ENCODE measurements around the gene EGFR. TPM values are rescaled to one million over a fixed set of nuclear protein-coding genes. Genes with fewer than 3 reads are reported as not detected.

The EGFR gene
- polyA plus RNA-seq, 1 of the 3 experiments (the other 2 are of a cell fraction): 37.6 TPM

- H3K79me2 ChIP-seq (ENCODE audit: insufficient read depth): peaks cover 99% of the 10 kb centered on the region
- H3F3A ChIP-seq (replicated peaks; ENCODE audit: insufficient read depth): peaks cover 14% of the 10 kb centered on the region
- H3K9ac ChIP-seq: 0 out of 2 replicates have a peak overlapping the region, but pooled peaks have one; percentile 55
- H3K27me3 ChIP-seq (ENCODE audit: insufficient read depth): no peaks in the 10 kb centered on the region
- TF ChIP-seq NRF1 (IDR thresholded peaks at IDR 0.05; ENCODE audit: low read depth, low read length) (no peak), RCOR1 (IDR thresholded peaks at IDR 0.05; ENCODE audit: low read length) (no peak), GABPA (IDR thresholded peaks at IDR 0.05; ENCODE audit: low read depth) (no peak)
- H3K36me3 ChIP-seq (replicated peaks in 1 of 2; ENCODE audit: control insufficient read depth in 1 of 2, insufficient read depth in 2 of 2, low read length in 1 of 2): peaks cover 0 to 21% of the 10 kb centered on the region in 2 experiments
- no peaks in the 10 kb centered on the region for H3K9me2 ChIP-seq
- peaks cover 67% of the 10 kb centered on the region for H4K20me1 ChIP-seq (ENCODE audit: insufficient read depth)
- no peak overlapping the region for H2AFZ ChIP-seq (ENCODE audit: low read depth)
- no peak overlapping the region for H3K4me2 ChIP-seq
- ChIA-PET POLR2A (interaction anchor here (0.5 kb wide), 1 partner anchor 77 kb away, joined by 3 read pairs; no protein-coding TSS in a partner anchor), CTCF (interaction anchor here (0.9 to 9.9 kb wide), 3 partner anchors 15 to 201 kb away, joined by 3 to 67 read pairs (median 4); no protein-coding TSS in a partner anchor)
- H3K4me3 ChIP-seq (ENCODE audit: low read depth in 2 of 2, low read length in 1 of 2): no peak overlapping the region
- H3K4me1 ChIP-seq (ENCODE audit: control insufficient read depth in 1 of 2, insufficient read depth in 2 of 2, low read depth in 1 of 2, low read length in 1 of 2): peaks cover 0 to 39% of the 10 kb centered on the region in 2 experiments; a peak in 2 of 4 replicates
- DNase-seq: no peak
- peak overlapping the region in 1 of 2 experiments; percentile 78; a peak in 2 of 4 replicates for H3K27ac ChIP-seq (ENCODE audit: low read depth in 2 of 2, low read length in 1 of 2)
- WGBS (ENCODE audit: low lambda C conversion rate): 87% methylated on average over 24 of the region's 26 CpGs
- H3K9me3 ChIP-seq: no peaks in the 10 kb centered on the region
These were observed 35.1 kb downstream of the EGFR start for GRCh38 chr7:55053651-55054571.

GRCh38 chr7:55054758-55055157 is 35.9 kb downstream of the EGFR start:
- Histone ChIP-seq H3K9ac (no peak overlapping the region), H3K9me2 (no peaks in the 10 kb centered on the region), H4K20me1 (ENCODE audit: insufficient read depth) (peaks cover 69% of the 10 kb centered on the region), H3K4me2 (no peak overlapping the region), H3K4me3 (ENCODE audit: low read depth in 2 of 2, low read length in 1 of 2) (no peak overlapping the region), H3K36me3 (replicated peaks in 1 of 2; ENCODE audit: control insufficient read depth in 1 of 2, insufficient read depth in 2 of 2, low read length in 1 of 2) (peaks cover 0 to 21% of the 10 kb centered on the region in 2 experiments), H3K79me2 (ENCODE audit: insufficient read depth) (peaks cover 99% of the 10 kb centered on the region), H2AFZ (ENCODE audit: low read depth) (no peak overlapping the region), H3F3A (replicated peaks; ENCODE audit: insufficient read depth) (peaks cover 16% of the 10 kb centered on the region), H3K27ac (ENCODE audit: low read depth in 2 of 2, low read length in 1 of 2) (no peak overlapping the region), H3K4me1 (ENCODE audit: control insufficient read depth in 1 of 2, insufficient read depth in 2 of 2, low read depth in 1 of 2, low read length in 1 of 2) (peaks cover 0 to 39% of the 10 kb centered on the region in 2 experiments; a peak in 2 of 4 replicates), H3K27me3 (ENCODE audit: insufficient read depth) (no peaks in the 10 kb centered on the region), H3K9me3 (no peaks in the 10 kb centered on the region)
- WGBS (ENCODE audit: low lambda C conversion rate): 95% methylated on average over 9 of the region's 9 CpGs
- CTCF ChIA-PET: interaction anchor here (9.9 kb wide), 1 partner anchor 200 kb away, joined by 67 read pairs; no protein-coding TSS in a partner anchor
- TF ChIP-seq RCOR1 (IDR thresholded peaks at IDR 0.05; ENCODE audit: low read length): no peak
- POLR2A ChIA-PET: no interaction called here
- no peak for DNase-seq

- Histone ChIP-seq H3K27me3 (ENCODE audit: insufficient read depth) (no peaks in the 10 kb centered on the region), H3K4me1 (ENCODE audit: control insufficient read depth in 1 of 2, insufficient read depth in 2 of 2, low read depth in 1 of 2, low read length in 1 of 2) (peaks cover 0 to 43% of the 10 kb centered on the region in 2 experiments; a peak in 3 of 4 replicates), H3K79me2 (ENCODE audit: insufficient read depth) (peaks cover 99% of the 10 kb centered on the region), H3F3A (replicated peaks; ENCODE audit: insufficient read depth) (peaks cover 16% of the 10 kb centered on the region), H3K9ac (no peak overlapping the region), H3K9me2 (no peaks in the 10 kb centered on the region), H2AFZ (ENCODE audit: low read depth) (no peak overlapping the region), H4K20me1 (ENCODE audit: insufficient read depth) (peaks cover 65% of the 10 kb centered on the region), H3K27ac (ENCODE audit: low read depth in 2 of 2, low read length in 1 of 2) (0 out of 4 replicates have a peak overlapping the region, but pooled peaks of 1 of the 2 experiments have one; percentile 7), H3K4me2 (no peak overlapping the region), H3K36me3 (replicated peaks in 1 of 2; ENCODE audit: control insufficient read depth in 1 of 2, insufficient read depth in 2 of 2, low read length in 1 of 2) (peaks cover 0 to 21% of the 10 kb centered on the region in 2 experiments), H3K9me3 (no peaks in the 10 kb centered on the region), H3K4me3 (ENCODE audit: low read depth in 2 of 2, low read length in 1 of 2) (no peak overlapping the region)
- TF ChIP-seq EZH2phosphoT487 (IDR thresholded peaks at IDR 0.05; ENCODE audit: borderline replicate concordance, low read depth): no peak
- TF ChIP-seq FOSL2 (IDR thresholded peaks at IDR 0.05; ENCODE audit: borderline replicate concordance, low read depth): no peak
- no peak for TF ChIP-seq ELF1 (IDR thresholded peaks at IDR 0.05)
- TF ChIP-seq USF1 (IDR thresholded peaks at IDR 0.05; ENCODE audit: borderline replicate concordance, low read depth): no peak
- no peak for TF ChIP-seq SMC3 (IDR thresholded peaks at IDR 0.05; ENCODE audit: low read depth, low read length)
- TF ChIP-seq MXI1 (IDR thresholded peaks at IDR 0.05; ENCODE audit: low read depth, low read length): no peak
- TF ChIP-seq TAF1 (IDR thresholded peaks at IDR 0.05; ENCODE audit: borderline replicate concordance, low read depth, low read length): no peak
- TF ChIP-seq GABPA (IDR thresholded peaks at IDR 0.05; ENCODE audit: low read depth): no peak
- no peak for TF ChIP-seq TEAD4 (IDR thresholded peaks at IDR 0.05; ENCODE audit: borderline replicate concordance, insufficient read depth)
- TF ChIP-seq RFX5 (IDR thresholded peaks at IDR 0.05; ENCODE audit: low read length): no peak
- TF ChIP-seq RCOR1 (IDR thresholded peaks at IDR 0.05; ENCODE audit: low read length): no peak
- no peak for DNase-seq
- ChIA-PET POLR2A (no interaction called here), CTCF (interaction anchor here (9.9 kb wide), 1 partner anchor 200 kb away, joined by 67 read pairs; no protein-coding TSS in a partner anchor)
- 69% methylated on average over 7 of the region's 7 CpGs for WGBS (ENCODE audit: low lambda C conversion rate)
These were observed 36.7 kb downstream of the EGFR start for GRCh38 chr7:55055479-55055878.

Measured in SK-N-SH (cell line).